Stimulated activated CD4-positive, alpha-beta T cell treated with anti-CD3 and anti-CD28 coated beads, Interleukin-12 subunit alpha, Interleukin-12 subunit beta, amount 100 ng/mL, for 24 hours (primary cell): Measurements from ENCODE around the gene PPP1R10.

Source experiments
- DNase-seq, 2 experiments: peaks; one replicate each; pipeline ENCODE4 v3.0.0-alpha.2; 2020; ENCODE audit warnings: low read depth in 2 of 2

The PPP1R10 gene

GRCh38 chr6:30556066-30556905 is 60.8 kb downstream of the PPP1R10 start, which contains the start of gene GNL1:
Gene GNL1 (minus strand): TSS chr6:30556489. CDS start chr6:30556203, 286 bp downstream.
- peak; percentile 99 to 100 for DNase-seq

- no peak for DNase-seq
Measured at GRCh38 chr6:30555816-30556065, 61.3 kb downstream of the PPP1R10 start.

- no peak for DNase-seq
Measured at GRCh38 chr6:30554962-30555815, 61.9 kb downstream of the PPP1R10 start.

- no peak for DNase-seq
Measured at GRCh38 chr6:30554404-30554803, 62.6 kb downstream of the PPP1R10 start.
